Neural cell (in vitro differentiated cells): ENCODE data around the gene TEDC2.

Experiments
- CTCF ChIP-seq: fragments of 450-650 bp; IDR thresholded peaks from 2 replicates; pipeline ENCODE4 v1.5.1; 2014; ENCODE audit warnings: antibody characterized with exemption, mild to moderate bottlenecking, moderate library complexity; ENCODE audit not compliant: poor library complexity, severe bottlenecking
- EP300 ChIP-seq: fragments of 450-650 bp; conservative IDR thresholded peaks from 2 replicates; pipeline ENCODE4 v1.6.1; 2014; ENCODE audit warnings: antibody characterized with exemption, mild to moderate bottlenecking, moderate library complexity; ENCODE audit not compliant: poor library complexity, severe bottlenecking
- MXI1 ChIP-seq: fragments of 450-650 bp; conservative IDR thresholded peaks from 2 replicates; pipeline ENCODE4 v1.6.1; 2014; ENCODE audit warnings: antibody characterized with exemption, mild to moderate bottlenecking; ENCODE audit not compliant: poor library complexity, severe bottlenecking

- TF ChIP-seq MXI1 = no peak
- TF ChIP-seq CTCF = no peak
- no peak for TF ChIP-seq EP300
Measured at GRCh38 chr16:2428051-2428783, 31.7 kb upstream of the TEDC2 start.
